RWPE1 (cell line): ENCODE results near the gene ALPK3.

ENCODE experiments used
- CTCF ChIA-PET: fragments of 350-600 bp; sonication (Branson Sonifier 250); formaldehyde crosslinking; extraction: SDS; loops from one replicate; lab custom pipeline; 2021; lab: Yijun Ruan, JAX
- POLR2A ChIA-PET: fragments of 400-600 bp; formaldehyde crosslinking; extraction: SDS; loops from one replicate; lab custom pipeline; 2020; ENCODE audit warnings: antibody characterized with exemption; ENCODE audit not compliant: low non-redundant PET; lab: Yijun Ruan, JAX
- DNase-seq: peaks from one replicate; pipeline ENCODE4 v3.0.0; 2012; ENCODE audit warnings: low spot score
- H3K27ac ChIP-seq: fragments of 450-650 bp; 2 replicates; pipeline ENCODE4 v1.5.1; 2017
- TF ChIP-seq, protein P1 (sequence below): fragments of 450-650 bp; conservative IDR thresholded peaks from 2 replicates; pipeline ENCODE4 v1.5.1; 2017; ENCODE audit warnings: low read depth, mild to moderate bottlenecking

ALPK3 gene

DNA sequence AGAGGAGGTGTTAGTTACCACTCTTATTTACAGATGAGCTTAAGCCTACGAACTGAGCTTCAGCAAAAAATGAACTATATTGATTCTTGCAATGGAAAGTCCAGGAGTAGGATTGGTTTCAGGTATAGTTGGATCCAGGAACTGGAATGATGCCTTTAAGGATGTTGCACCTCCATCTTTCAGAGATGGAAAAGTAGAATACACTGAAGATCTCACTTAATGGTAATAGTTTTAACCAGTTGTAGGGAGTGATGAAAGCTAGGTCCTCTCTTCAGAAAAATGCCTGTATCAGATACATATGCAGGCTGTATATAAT lies 69.8 kb downstream of the ALPK3 start:
- ChIA-PET POLR2A (no interaction called here), CTCF (interaction anchor here (0.5 to 0.6 kb wide), 2 partner anchors 68 to 110 kb away, joined by 3 read pairs; no protein-coding TSS in a partner anchor)
- TF ChIP-seq, protein P1, sequence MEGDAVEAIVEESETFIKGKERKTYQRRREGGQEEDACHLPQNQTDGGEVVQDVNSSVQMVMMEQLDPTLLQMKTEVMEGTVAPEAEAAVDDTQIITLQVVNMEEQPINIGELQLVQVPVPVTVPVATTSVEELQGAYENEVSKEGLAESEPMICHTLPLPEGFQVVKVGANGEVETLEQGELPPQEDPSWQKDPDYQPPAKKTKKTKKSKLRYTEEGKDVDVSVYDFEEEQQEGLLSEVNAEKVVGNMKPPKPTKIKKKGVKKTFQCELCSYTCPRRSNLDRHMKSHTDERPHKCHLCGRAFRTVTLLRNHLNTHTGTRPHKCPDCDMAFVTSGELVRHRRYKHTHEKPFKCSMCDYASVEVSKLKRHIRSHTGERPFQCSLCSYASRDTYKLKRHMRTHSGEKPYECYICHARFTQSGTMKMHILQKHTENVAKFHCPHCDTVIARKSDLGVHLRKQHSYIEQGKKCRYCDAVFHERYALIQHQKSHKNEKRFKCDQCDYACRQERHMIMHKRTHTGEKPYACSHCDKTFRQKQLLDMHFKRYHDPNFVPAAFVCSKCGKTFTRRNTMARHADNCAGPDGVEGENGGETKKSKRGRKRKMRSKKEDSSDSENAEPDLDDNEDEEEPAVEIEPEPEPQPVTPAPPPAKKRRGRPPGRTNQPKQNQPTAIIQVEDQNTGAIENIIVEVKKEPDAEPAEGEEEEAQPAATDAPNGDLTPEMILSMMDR = no peak
- H3K27ac ChIP-seq = no peak overlapping the region
- DNase-seq = no peak

- no peak overlapping the region for H3K27ac ChIP-seq
- no peak for DNase-seq
- CTCF ChIA-PET = interaction anchor here (0.6 kb wide), 2 partner anchors 32 to 408 kb away, joined by 3 read pairs; no protein-coding TSS in a partner anchor
- TF ChIP-seq, protein P1 = no peak
- POLR2A ChIA-PET = no interaction called here
Observed at GRCh38 chr15:84887938-84888337, 70.8 kb downstream of the ALPK3 start.

- TF ChIP-seq, protein P1 = no peak
- ChIA-PET POLR2A (no interaction called here), CTCF (interaction anchor here (0.6 to 1.0 kb wide), 2 partner anchors 31 to 318 kb away, joined by 3 read pairs; no protein-coding TSS in a partner anchor)
- no peak overlapping the region for H3K27ac ChIP-seq
- no peak for DNase-seq
Observed at GRCh38 chr15:84888639-84889038, 71.5 kb downstream of the ALPK3 start.

DNA sequence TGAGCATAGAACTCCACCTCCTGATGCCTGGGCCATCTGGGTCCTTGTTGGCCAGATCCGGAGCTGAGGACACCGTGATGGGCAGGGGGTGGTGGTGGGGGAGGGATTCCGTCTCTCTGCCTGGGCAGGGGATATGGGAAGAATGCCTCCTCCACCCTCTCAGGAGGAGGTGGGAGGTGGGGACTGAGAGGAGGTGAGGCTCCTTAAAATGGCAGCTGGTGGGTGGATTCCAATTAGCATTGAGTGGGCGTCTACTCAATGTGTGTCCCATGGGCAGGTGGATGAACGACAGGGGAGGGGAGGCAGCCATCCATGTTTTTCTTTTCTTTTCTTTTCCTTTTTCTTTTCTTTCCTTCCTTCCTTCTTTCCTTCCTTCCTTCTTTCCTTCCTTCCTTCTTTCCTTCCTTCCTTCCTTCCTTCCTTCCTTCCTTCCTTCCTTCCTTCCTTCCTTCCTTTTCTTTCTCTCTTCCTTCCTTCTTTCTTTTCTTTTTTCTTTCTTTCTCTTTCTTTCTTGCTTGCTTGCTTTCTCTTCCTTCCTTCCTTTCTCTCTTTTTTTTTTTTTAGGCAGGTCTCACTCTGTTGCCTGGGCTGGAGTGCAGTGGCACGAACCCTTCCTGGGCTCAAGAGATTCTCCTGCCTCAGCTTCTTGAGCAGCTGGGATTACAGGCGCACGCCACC lies 72.3 kb downstream of the ALPK3 start:
- DNase-seq = no peak
- ChIA-PET POLR2A (no interaction called here), CTCF (interaction anchor here (1.0 kb wide), 1 partner anchor 318 kb away, joined by 3 read pairs; no protein-coding TSS in a partner anchor)
- TF ChIP-seq, protein P1 = no peak
- H3K27ac ChIP-seq = no peak overlapping the region

- no peak overlapping the region for H3K27ac ChIP-seq
- POLR2A ChIA-PET = no interaction called here
- DNase-seq = no peak
- TF ChIP-seq, protein P1 = no peak
- CTCF ChIA-PET = no interaction called here
Observed at GRCh38 chr15:84889991-84890669, 73.0 kb downstream of the ALPK3 start.

DNA sequence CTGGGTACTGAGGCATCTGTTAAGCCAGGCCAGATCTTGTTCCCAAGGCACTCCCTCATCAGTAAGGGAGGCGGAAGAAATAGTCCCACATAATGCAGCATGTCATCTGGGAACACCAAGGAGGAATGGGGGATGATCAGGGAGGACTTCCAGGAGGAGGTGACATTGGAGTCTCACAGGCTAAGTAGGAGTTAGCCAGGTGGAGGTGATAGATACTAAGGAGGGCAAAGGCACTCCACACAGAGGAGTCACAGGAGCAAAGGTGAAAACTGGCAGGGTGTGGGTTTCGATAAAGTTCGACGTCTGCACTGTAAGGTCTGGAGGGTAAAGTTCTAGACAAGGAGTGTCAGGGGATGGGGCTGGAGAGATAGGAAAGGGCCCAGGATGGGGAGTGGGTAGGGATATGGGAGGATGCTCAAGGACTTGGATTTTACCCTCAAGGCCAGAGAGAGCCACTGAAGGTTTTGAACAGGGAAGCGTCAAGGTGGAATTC lies 73.6 kb downstream of the ALPK3 start:
- CTCF ChIA-PET = no interaction called here
- DNase-seq = no peak
- POLR2A ChIA-PET = no interaction called here
- TF ChIP-seq, protein P1 = no peak
- H3K27ac ChIP-seq = no peak overlapping the region
